IMR-90 (cell line): ENCODE measurements around the gene MRPS9. TPM values are rescaled to one million over a fixed set of nuclear protein-coding genes. Genes with fewer than 3 reads are reported as not detected.

ENCODE experiments used
- ATAC-seq: fragments of 200-7000 bp; cut with Tn5 transposase; 2 replicates; pipeline ENCODE4 v1.9.1; 2020; ENCODE audit warnings: low read depth, mild to moderate bottlenecking, moderate library complexity
- BruUV-seq: library from RNA; stranded (reverse); fragments of 400-500 nt; replicated peaks from 2 replicates; lab custom pipeline; 2021; lab: Mats Ljungman, UMichigan
- CTCF ChIA-PET: fragments of 300-600 bp; formaldehyde crosslinking; extraction: SDS; loops from one replicate; lab custom pipeline; 2021; ENCODE audit warnings: antibody characterized with exemption; lab: Yijun Ruan, JAX
- POLR2A ChIA-PET: fragments of 300-600 bp; sonication (Branson Sonifier 250); formaldehyde crosslinking; loops from one replicate; lab custom pipeline; 2022; ENCODE audit warnings: antibody characterized with exemption; ENCODE audit not compliant: unreplicated experiment; lab: Charles Lee
- DNase-seq: peaks from one replicate; pipeline ENCODE4 v3.0.0; 2013
- H2AFZ ChIP-seq: replicated peaks from 2 replicates; pipeline ENCODE3; 2013; ENCODE audit warnings: low read length, mild to moderate bottlenecking; ENCODE audit not compliant: poor library complexity
- H2AK5ac ChIP-seq: 2 replicates; pipeline ENCODE4 v1.6.1; 2013; ENCODE audit warnings: low read depth, low read length, inconsistent platforms
- H2AK9ac ChIP-seq: replicated peaks from 2 replicates; pipeline ENCODE3; 2013; ENCODE audit warnings: mild to moderate bottlenecking, low read depth, low read length, moderate library complexity; ENCODE audit not compliant: poor library complexity
- H2BK120ac ChIP-seq: 2 replicates; pipeline ENCODE4 v1.6.1; 2013; ENCODE audit warnings: low read depth, low read length, inconsistent platforms
- H2BK15ac ChIP-seq: 3 replicates; pipeline ENCODE4 v1.6.1; 2013; ENCODE audit warnings: low read depth, low read length, inconsistent platforms
- H2BK20ac ChIP-seq: 2 replicates; pipeline ENCODE4 v1.6.1; 2013; ENCODE audit warnings: low read depth, mild to moderate bottlenecking, inconsistent platforms, low read length, moderate library complexity
- H2BK5ac ChIP-seq: 2 replicates; pipeline ENCODE4 v1.6.1; 2013; ENCODE audit warnings: mild to moderate bottlenecking, low read depth, low read length, inconsistent platforms; ENCODE audit not compliant: poor library complexity, severe bottlenecking
- H3K14ac ChIP-seq: replicated peaks from 2 replicates; pipeline ENCODE4 v1.6.1; 2013; ENCODE audit warnings: low read depth, low read length, inconsistent platforms
- H3K18ac ChIP-seq: 2 replicates; pipeline ENCODE4 v1.6.1; 2013; ENCODE audit warnings: low read depth, low read length, control low read depth
- H3K23ac ChIP-seq: 2 replicates; pipeline ENCODE4 v1.6.1; 2013; ENCODE audit warnings: low read depth, low read length, inconsistent platforms
- H3K27ac ChIP-seq: 2 replicates; pipeline ENCODE4 v1.5.1; 2013; ENCODE audit warnings: mild to moderate bottlenecking, control low read depth, low read length; ENCODE audit not compliant: insufficient read depth
- H3K27me3 ChIP-seq: 2 replicates; pipeline ENCODE4 v1.6.1; 2013; ENCODE audit warnings: low read length; ENCODE audit not compliant: control insufficient read depth, insufficient read depth
- H3K36me3 ChIP-seq: 2 replicates; pipeline ENCODE4 v1.6.1; 2013; ENCODE audit warnings: low read length, mixed read lengths; ENCODE audit not compliant: control insufficient read depth, insufficient read depth
- H3K4ac ChIP-seq: 2 replicates; pipeline ENCODE4 v1.6.1; 2013; ENCODE audit warnings: low read depth, low read length, inconsistent platforms
- H3K4me1 ChIP-seq: 2 replicates; pipeline ENCODE4 v1.6.1; 2013; ENCODE audit warnings: low read length, mixed read lengths; ENCODE audit not compliant: control insufficient read depth, insufficient read depth
- H3K4me2 ChIP-seq: 2 replicates; pipeline ENCODE4 v1.6.1; 2013; ENCODE audit warnings: low read depth, mild to moderate bottlenecking, control low read depth, low read length, moderate library complexity
- H3K4me3 ChIP-seq: 2 replicates; pipeline ENCODE4 v1.5.1; 2013; ENCODE audit warnings: low read depth, mild to moderate bottlenecking, control low read depth, low read length, moderate library complexity; ENCODE audit not compliant: insufficient read depth
- H3K56ac ChIP-seq: 2 replicates; pipeline ENCODE4 v1.6.1; 2013; ENCODE audit warnings: low read length, inconsistent platforms; ENCODE audit not compliant: insufficient read depth; ENCODE audit errors: extremely low read depth
- H3K79me1 ChIP-seq, 2 experiments: 2 replicates each; pipeline ENCODE4 v1.6.1; 2013; ENCODE audit warnings: low read length in 2 of 2, inconsistent platforms in 1 of 2, low read depth in 1 of 2
- H3K9ac ChIP-seq: 2 replicates; pipeline ENCODE4 v1.6.1; 2013; ENCODE audit warnings: low read depth, low read length, control low read depth
- H3K9me1 ChIP-seq: 2 replicates; pipeline ENCODE4 v1.6.1; 2013; ENCODE audit warnings: low read length, inconsistent platforms; ENCODE audit not compliant: insufficient read depth
- H3K9me3 ChIP-seq: 2 replicates; pipeline ENCODE4 v1.6.1; 2013; ENCODE audit warnings: low read length; ENCODE audit not compliant: control insufficient read depth, insufficient read depth
- H4K20me1 ChIP-seq: 2 replicates; pipeline ENCODE4 v1.6.1; 2013; ENCODE audit warnings: low read length, inconsistent platforms; ENCODE audit not compliant: insufficient read depth
- H4K5ac ChIP-seq: 2 replicates; pipeline ENCODE4 v1.6.1; 2013; ENCODE audit warnings: mild to moderate bottlenecking, low read depth, low read length, control low read depth
- H4K8ac ChIP-seq, 2 experiments: 2 replicates each; pipeline ENCODE4 v1.6.1; 2013; ENCODE audit warnings: low read depth in 2 of 2, low read length in 2 of 2, control low read depth in 1 of 2, inconsistent platforms in 1 of 2
- H4K91ac ChIP-seq: 2 replicates; pipeline ENCODE4 v1.6.1; 2013; ENCODE audit warnings: low read depth, low read length, inconsistent platforms; ENCODE audit not compliant: insufficient read depth
- BHLHE40 ChIP-seq: fragments of 150-350 bp; IDR thresholded peaks from 2 replicates; pipeline ENCODE4 v1.6.1; 2016; ENCODE audit warnings: mild to moderate bottlenecking, low read depth, low read length
- CEBPB ChIP-seq: IDR thresholded peaks from 2 replicates; pipeline ENCODE4 v1.6.1; 2012; ENCODE audit warnings: low read depth, low read length, improper control_type of control experiment
- CHD1 ChIP-seq: IDR thresholded peaks from 2 replicates; pipeline ENCODE4 v1.6.1; 2012; ENCODE audit warnings: low read depth, low read length, improper control_type of control experiment
- CTCF ChIP-seq: conservative IDR thresholded peaks from 2 replicates; pipeline ENCODE4 v1.5.1; 2012; ENCODE audit warnings: mild to moderate bottlenecking, low read depth, low read length, improper control_type of control experiment
- ELK1 ChIP-seq: fragments of 150-350 bp; IDR thresholded peaks from 2 replicates; pipeline ENCODE4 v1.6.1; 2016; ENCODE audit warnings: low read depth, mild to moderate bottlenecking, low read length, moderate library complexity, borderline replicate concordance
- FOS ChIP-seq: fragments of 150-350 bp; IDR thresholded peaks from 2 replicates; pipeline ENCODE4 v1.6.1; 2016; ENCODE audit warnings: low read depth, low read length
- MAFK ChIP-seq: IDR thresholded peaks from 2 replicates; pipeline ENCODE4 v1.6.1; 2012; ENCODE audit warnings: low read depth, low read length, improper control_type of control experiment
- MAZ ChIP-seq: IDR thresholded peaks from 2 replicates; pipeline ENCODE4 v1.6.1; 2012; ENCODE audit warnings: low read depth, mild to moderate bottlenecking, low read length, improper control_type of control experiment, moderate library complexity, borderline replicate concordance
- MXI1 ChIP-seq: IDR thresholded peaks from 2 replicates; pipeline ENCODE4 v1.6.1; 2012; ENCODE audit warnings: low read depth, mild to moderate bottlenecking, low read length, moderate library complexity, borderline replicate concordance
- NFE2L2 ChIP-seq: fragments of 150-350 bp; IDR thresholded peaks from 2 replicates; pipeline ENCODE4 v1.6.1; 2016; ENCODE audit warnings: low read depth, mild to moderate bottlenecking, low read length
- POLR2A ChIP-seq: IDR thresholded peaks from 2 replicates; pipeline ENCODE4 v1.6.1; 2012; ENCODE audit warnings: mild to moderate bottlenecking, low read depth, low read length
- RAD21 ChIP-seq: IDR thresholded peaks from 2 replicates; pipeline ENCODE4 v1.6.1; 2012; ENCODE audit warnings: low read length, improper control_type of control experiment
- RCOR1 ChIP-seq: IDR thresholded peaks from 2 replicates; pipeline ENCODE4 v1.6.1; 2012; ENCODE audit warnings: mild to moderate bottlenecking, low read length, improper control_type of control experiment; ENCODE audit not compliant: insufficient replicate concordance
- RFX5 ChIP-seq: IDR thresholded peaks from 2 replicates; pipeline ENCODE4 v1.8.0; 2012; ENCODE audit warnings: low read depth, mild to moderate bottlenecking, low read length, moderate library complexity
- SMC3 ChIP-seq: fragments of 150-350 bp; IDR thresholded peaks from 2 replicates; pipeline ENCODE4 v1.6.1; 2016; ENCODE audit warnings: low read depth, mild to moderate bottlenecking, antibody characterized with exemption, low read length, moderate library complexity
- USF2 ChIP-seq: fragments of 150-350 bp; IDR thresholded peaks from 2 replicates; pipeline ENCODE4 v1.6.1; 2017; ENCODE audit warnings: mild to moderate bottlenecking, antibody characterized with exemption, low read length, low read depth
- WGBS, 2 experiments: methylation state at CpG; one replicate each; pipeline versions ENCODE4 v1.1.5 to v1.1.7; 2013; ENCODE audit warnings: missing lambda C conversion rate in 2 of 2; ENCODE audit not compliant: insufficient read length in 1 of 2; ENCODE audit errors: extremely low coverage in 2 of 2; 5-methylcytosine and 5-hydroxymethylcytosine counted together
- dilution Hi-C: fragments of 300-500 bp; cut with HindIII; formaldehyde crosslinking; loops from one replicate; pipeline ENCODE4 v1.14.3; 2018; ENCODE audit warnings: low sequenced_read_pairs; ENCODE audit not compliant: unreplicated experiment
- in situ Hi-C: fragments of 300-500 bp; cut with MboI; formaldehyde crosslinking; loops from 3 replicates; pipeline ENCODE4 v1.14.3; 2019; ENCODE audit warnings: low sequenced_read_pairs, inconsistent platforms, mixed read lengths
- intact Hi-C: fragments of 100-400 bp; cut with micrococcal nuclease; formaldehyde crosslinking; loops from 2 replicates; pipeline ENCODE4 v1.10.0; 2022
- polyA plus RNA-seq, 3 experiments: library from polyadenylated mRNA; depleted of rRNA; stranded (reverse); fragments of >200 nt; gene quantifications; 2 replicates each; pipeline ENCODE4 v1.2.3, GENCODE V29; 2012; ENCODE audit warnings: low replicate concordance in 1 of 3
- total RNA-seq: library from RNA; depleted of rRNA; stranded (reverse); fragments of >200 nt; gene quantifications from 2 replicates; pipeline ENCODE4 v1.2.3, GENCODE V29; 2012

Gene MRPS9
- total and polyA plus RNA-seq, 2 of the 4 experiments (the other 2 are of a cell fraction), result 20.6 to 27.7 TPM

GRCh38 chr2:105082107-105082506 is 44.2 kb downstream of the MRPS9 start:
- Histone ChIP-seq H3K36me3 (no peaks in the 10 kb centered on the region), H3K14ac (no peak overlapping the region), H2BK15ac (no peak overlapping the region), H4K5ac (no peak overlapping the region; the same call in 1 of the 2 replicates), H2AK9ac (no peak overlapping the region), H3K9ac (no peak overlapping the region), H2BK20ac (no peak overlapping the region), H3K18ac (no peak overlapping the region), H3K4me3 (no peak overlapping the region), H3K23ac (no peak overlapping the region), H3K4ac (no peak overlapping the region), H3K27me3 (no peaks in the 10 kb centered on the region), H2BK120ac (no peak overlapping the region), H2AK5ac (no peak overlapping the region), H4K91ac (no peak overlapping the region), H3K4me1 (peaks cover 12% of the 10 kb centered on the region; the same call in 1 of the 2 replicates), H2BK5ac (no peak overlapping the region), H3K9me1 (peaks cover 4% of the 10 kb centered on the region), H3K27ac (no peak overlapping the region), H4K8ac (no peak overlapping the region), H3K79me1 (peaks cover 0 to 2% of the 10 kb centered on the region in 2 experiments; a peak in 1 of 4 replicates), H4K20me1 (no peaks in the 10 kb centered on the region), H3K56ac (no peak overlapping the region), H3K9me3 (no peaks in the 10 kb centered on the region), H3K4me2 (no peak overlapping the region), H2AFZ (no peak overlapping the region)
- no peak for ATAC-seq
- in situ Hi-C loops (no loop called here), intact Hi-C loops (no loop called here), dilution Hi-C loops (no loop called here)
- no TSS peak for BruUV-seq
- no peak for DNase-seq
- CTCF ChIA-PET, result no interaction called here
- WGBS, 2 experiments, result no CpG with 5 or more reads among the region's 8 CpGs
- TF ChIP-seq MXI1 (no peak), CTCF (no peak), CHD1 (no peak), RFX5 (no peak), SMC3 (no peak), NFE2L2 (no peak), ELK1 (no peak), USF2 (no peak), POLR2A (no peak), RCOR1 (no peak), MAFK (no peak), FOS (no peak), MAZ (no peak), RAD21 (no peak), BHLHE40 (no peak), CEBPB (no peak)
- POLR2A ChIA-PET, result no interaction called here
